K562 (cell line): ENCODE results near the gene PRF1. TPM values are rescaled to one million over a fixed set of nuclear protein-coding genes. Genes with fewer than 3 reads are reported as not detected.

Experiments used
- ATAC-seq: fragments of 200-7000 bp; cut with Tn5 transposase; 3 replicates; pipeline ENCODE4 v1.9.1; 2020; ENCODE audit warnings: moderate library complexity
- BruUV-seq: library from RNA; stranded (reverse); fragments of 400-500 nt; replicated peaks from 2 replicates; lab custom pipeline; 2021; lab: Mats Ljungman, UMichigan
- CTCF ChIA-PET: fragments of 300-600 bp; formaldehyde crosslinking; extraction: SDS; loops from one replicate; lab custom pipeline; 2021; ENCODE audit warnings: low intra/inter-chr PET ratio; lab: Yijun Ruan, JAX
- POLR2A ChIA-PET: fragments of 300-600, 350-650 bp; sonication (Branson Sonifier 250); formaldehyde crosslinking; extraction: SDS; loops from one replicate; lab custom pipeline; 2021; ENCODE audit warnings: antibody characterized with exemption, inconsistent platforms; lab: Yijun Ruan, JAX
- DNase-seq, 4 experiments: peaks; one replicate each; pipeline versions ENCODE4 v3.0.0 to v3.0.0-alpha.2; 2011 to 2018; ENCODE audit warnings: low spot score in 3 of 4, mixed read lengths in 3 of 4; ENCODE audit errors: extremely low read depth in 1 of 4
- FAIRE-seq: peaks from 2 replicates; lab custom pipeline; 2011; peaks lifted over from hg19 to GRCh38; lab: Jason Lieb, UNC
- H2AFZ ChIP-seq: 2 replicates; pipeline ENCODE4 v1.6.0; 2011; ENCODE audit warnings: low read depth, low read length, control low read depth, inconsistent platforms
- H3K27ac ChIP-seq: fragments of 200-600 bp; 3 replicates; pipeline ENCODE4 v1.8.0; 2011; ENCODE audit warnings: low read depth, mild to moderate bottlenecking, control low read depth, inconsistent platforms, low read length, moderate library complexity, mixed read lengths; ENCODE audit errors: extremely low read depth
- H3K27me3 ChIP-seq, 2 experiments: fragments of 300-600 bp in 1 of 2; 2 replicates in 1 of 2; 3 replicates in 1 of 2; pipeline versions ENCODE4 v1.6.0 to v1.8.0; 2011; ENCODE audit warnings: inconsistent platforms in 2 of 2, low read length in 2 of 2, mild to moderate bottlenecking in 1 of 2, mixed read lengths in 1 of 2, moderate library complexity in 1 of 2; ENCODE audit not compliant: control insufficient read depth in 2 of 2, insufficient read depth in 2 of 2
- H3K36me3 ChIP-seq: fragments of 300-600 bp; 3 replicates; pipeline ENCODE4 v1.8.0; 2011; ENCODE audit warnings: mild to moderate bottlenecking, low read length, inconsistent platforms; ENCODE audit not compliant: control insufficient read depth, insufficient read depth
- H3K4me1 ChIP-seq, 2 experiments: fragments of 200-600 bp in 1 of 2; replicated peaks in 1 of 2; 2 replicates in 1 of 2; 3 replicates in 1 of 2; pipeline versions ENCODE4 v1.5.1 to v1.8.0; 2011; ENCODE audit warnings: inconsistent platforms in 2 of 2, low read length in 2 of 2, mild to moderate bottlenecking in 1 of 2, mixed read lengths in 1 of 2, moderate library complexity in 1 of 2; ENCODE audit not compliant: control insufficient read depth in 2 of 2, insufficient read depth in 2 of 2
- H3K4me2 ChIP-seq: 2 replicates; pipeline ENCODE4 v1.6.1; 2011; ENCODE audit warnings: low read length, control low read depth, inconsistent platforms, mixed read lengths; ENCODE audit not compliant: insufficient read depth
- H3K4me3 ChIP-seq: fragments of 200-600 bp; sonication (generic), shearing (Covaris generic); 2 replicates; pipeline ENCODE4 v1.5.1; 2016; ENCODE audit warnings: control low read depth, inconsistent platforms
- H3K79me2 ChIP-seq: fragments of 200-600 bp; 3 replicates; pipeline ENCODE4 v1.8.0; 2011; ENCODE audit warnings: low read length, inconsistent platforms; ENCODE audit not compliant: control insufficient read depth, insufficient read depth
- H3K9ac ChIP-seq, 2 experiments: 2 replicates each; pipeline versions ENCODE4 v1.6.0 to v1.6.1; 2011; ENCODE audit warnings: low read depth in 2 of 2, low read length in 2 of 2, control low read depth in 1 of 2, inconsistent platforms in 1 of 2, mild to moderate bottlenecking in 1 of 2, mixed read lengths in 1 of 2; ENCODE audit not compliant: insufficient read depth in 1 of 2
- H3K9me1 ChIP-seq: one replicate; pipeline ENCODE4 v1.6.0; 2011; ENCODE audit warnings: inconsistent platforms, mild to moderate bottlenecking, low read length, moderate library complexity; ENCODE audit not compliant: control insufficient read depth, insufficient read depth
- H3K9me3 ChIP-seq: replicated peaks from 2 replicates; pipeline ENCODE4 v1.5.1; 2011; ENCODE audit warnings: low read depth, low read length, inconsistent platforms; ENCODE audit not compliant: control insufficient read depth, insufficient read depth
- H4K20me1 ChIP-seq: replicated peaks from 2 replicates; pipeline ENCODE4 v1.6.1; 2011; ENCODE audit warnings: low read length, inconsistent platforms, mixed read lengths; ENCODE audit not compliant: control insufficient read depth, insufficient read depth
- HDAC6 ChIP-seq: IDR thresholded peaks from 2 replicates; pipeline ENCODE4 v1.6.1; 2012; ENCODE audit warnings: low read depth, mild to moderate bottlenecking, control low read depth, inconsistent platforms, low read length, moderate library complexity
- HEY1 ChIP-seq: fragments of 250-450 bp; sonication (Bioruptor Pico); IDR thresholded peaks from 2 replicates; pipeline ENCODE4 v1.5.0; 2020; ENCODE audit warnings: mild to moderate bottlenecking, moderate library complexity, borderline replicate concordance
- MAFF ChIP-seq: IDR thresholded peaks from 2 replicates; pipeline ENCODE4 v1.6.1; 2012; ENCODE audit warnings: low read length, improper control_type of control experiment
- NRF1 ChIP-seq, 2 experiments: fragments of 450-650 bp; IDR thresholded peaks in 1 of 2; conservative IDR thresholded peaks in 1 of 2; 2 replicates each; pipeline ENCODE4 v1.6.1; 2014; ENCODE audit warnings: mild to moderate bottlenecking in 2 of 2
- RCOR1 ChIP-seq, 2 experiments: IDR thresholded peaks; 2 replicates each; pipeline ENCODE4 v1.6.1; 2012; ENCODE audit warnings: low read depth in 2 of 2, low read length in 2 of 2, borderline replicate concordance in 1 of 2, improper control_type of control experiment in 1 of 2
- TEAD1 ChIP-seq, 2 experiments: fragments of 450-650 bp in 1 of 2; sonication (generic) in 1 of 2; formaldehyde crosslinking; IDR thresholded peaks; 2 replicates each; pipeline versions ENCODE4 v1.4.0 to v1.8.0; 2020 to 2022; ENCODE audit warnings: mild to moderate bottlenecking in 2 of 2, missing genetic modification reagents in 1 of 2
- THRAP3 ChIP-seq: fragments of 450-650 bp; IDR thresholded peaks from 2 replicates; pipeline ENCODE4 v1.6.1; 2016; ENCODE audit warnings: mild to moderate bottlenecking, inconsistent platforms, borderline replicate concordance
- ZFP1 ChIP-seq: fragments of 450-650 bp; formaldehyde crosslinking; IDR thresholded peaks from 2 replicates; pipeline ENCODE4 v1.4.0; 2020; ENCODE audit warnings: mild to moderate bottlenecking, mixed read lengths
- ZNF197 ChIP-seq: fragments of 200-800 bp; sonication (Bioruptor generic); IDR thresholded peaks from 2 replicates; pipeline ENCODE4 v1.6.1; 2016; ENCODE audit warnings: low read depth, missing genetic modification characterization, missing compliant biosample characterization
- ZNF224 ChIP-seq: sonication (generic); formaldehyde crosslinking; IDR thresholded peaks from 2 replicates; pipeline ENCODE4 v1.8.0; 2022; ENCODE audit warnings: mild to moderate bottlenecking, missing genetic modification reagents
- ZNF445 ChIP-seq: fragments of 250-450 bp; sonication (Bioruptor Pico); IDR thresholded peaks from 2 replicates; pipeline ENCODE4 v1.4.0; 2020; ENCODE audit warnings: low read depth, mild to moderate bottlenecking, moderate library complexity
- ZNF561 ChIP-seq: fragments of 450-650 bp; formaldehyde crosslinking; conservative IDR thresholded peaks from 2 replicates; pipeline ENCODE4 v1.4.0; 2020; ENCODE audit warnings: mild to moderate bottlenecking, moderate library complexity
- WGBS: fragments of 100-300 bp; shearing (Covaris generic); methylation state at CpG from one replicate; pipeline ENCODE4 v1.1.6; 2016; ENCODE audit warnings: low coverage, mixed read lengths; ENCODE audit not compliant: insufficient coverage; ENCODE audit errors: missing lambda C conversion rate; 5-methylcytosine and 5-hydroxymethylcytosine counted together
- in situ Hi-C: fragments of 300-500 bp; cut with MboI; formaldehyde crosslinking; loops from 4 replicates; pipeline ENCODE4 v1.15.0; 2018; ENCODE audit warnings: inconsistent platforms, mixed read lengths
- intact Hi-C: fragments of 100-400 bp; cut with micrococcal nuclease; formaldehyde crosslinking; loops from 2 replicates; pipeline ENCODE4 v1.14.2; 2022
- polyA plus RNA-seq, 8 experiments: library from polyadenylated mRNA; depleted of rRNA in 4 of 8; stranded (reverse) in 5 of 8; unstranded in 3 of 8; fragments of >200 nt; fragmentation: Nextera tagmentation in 2 of 8; fragmentation: Illumina TruSeq in 1 of 8; extraction: Ambion mirVana in 2 of 8; extraction: Trizol in 1 of 8; gene quantifications; 2 replicates each; pipeline versions ENCODE4 v1.2.1 to v1.2.3, GENCODE V29; 2011 to 2014; ENCODE audit warnings: inconsistent platforms in 1 of 8, missing spikeins in 1 of 8
- total RNA-seq, 7 experiments: library from RNA; depleted of rRNA in 6 of 7; stranded (reverse); fragments of >200 nt in 6 of 7; fragmentation: Illumina TruSeq in 2 of 7; extraction: Trizol in 2 of 7; gene quantifications; 2 replicates each; pipeline versions ENCODE4 v1.2.1 to v1.2.3, GENCODE V29; 2011 to 2021; ENCODE audit warnings: low replicate concordance in 1 of 7
- TF ChIP-seq, protein P1 (sequence below): fragments of 450-650 bp; IDR thresholded peaks from 2 replicates; pipeline ENCODE4 v1.6.1; 2018; ENCODE audit not compliant: partially characterized antibody
- TF ChIP-seq, protein P2 (sequence below): fragments of 250-450 bp; sonication (Bioruptor Pico); IDR thresholded peaks from 2 replicates; pipeline ENCODE4 v1.4.0; 2020; ENCODE audit warnings: borderline replicate concordance

PRF1 gene
- total and polyA plus RNA-seq, 9 of the 15 experiments (the other 6 are each of a cell fraction or from before 2014, with no cell fraction given): 3.8 to 8.6 (median 6.3) TPM

DNA sequence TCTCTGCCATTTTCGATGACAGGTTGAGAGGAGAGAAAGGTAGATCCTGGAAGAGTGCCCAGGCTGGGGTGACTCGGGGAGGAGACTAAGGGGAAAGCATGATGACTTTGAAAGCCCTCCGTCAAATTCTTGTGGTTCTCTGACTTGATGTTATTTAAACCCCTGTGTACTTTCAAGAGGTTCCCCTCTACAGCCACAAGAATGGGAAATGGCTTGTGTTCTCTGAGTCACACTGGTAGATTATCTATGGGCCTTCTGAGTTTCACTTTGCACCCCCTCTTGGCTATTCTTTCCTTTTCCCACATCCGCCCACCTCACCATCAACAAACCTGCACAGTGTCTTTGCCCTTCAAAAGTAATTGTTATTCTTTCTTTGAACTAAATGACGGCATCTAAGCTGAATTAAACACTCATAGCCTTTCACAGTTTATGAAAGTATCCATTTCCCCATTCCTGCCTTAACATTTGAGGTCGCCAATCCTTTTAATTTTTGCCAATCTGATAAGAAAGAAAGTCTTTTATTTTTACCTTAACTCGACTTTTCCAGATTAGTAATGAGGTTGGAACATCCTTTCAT, 24.1 kb downstream of the PRF1 start (continued):
- TF ChIP-seq, protein P1, sequence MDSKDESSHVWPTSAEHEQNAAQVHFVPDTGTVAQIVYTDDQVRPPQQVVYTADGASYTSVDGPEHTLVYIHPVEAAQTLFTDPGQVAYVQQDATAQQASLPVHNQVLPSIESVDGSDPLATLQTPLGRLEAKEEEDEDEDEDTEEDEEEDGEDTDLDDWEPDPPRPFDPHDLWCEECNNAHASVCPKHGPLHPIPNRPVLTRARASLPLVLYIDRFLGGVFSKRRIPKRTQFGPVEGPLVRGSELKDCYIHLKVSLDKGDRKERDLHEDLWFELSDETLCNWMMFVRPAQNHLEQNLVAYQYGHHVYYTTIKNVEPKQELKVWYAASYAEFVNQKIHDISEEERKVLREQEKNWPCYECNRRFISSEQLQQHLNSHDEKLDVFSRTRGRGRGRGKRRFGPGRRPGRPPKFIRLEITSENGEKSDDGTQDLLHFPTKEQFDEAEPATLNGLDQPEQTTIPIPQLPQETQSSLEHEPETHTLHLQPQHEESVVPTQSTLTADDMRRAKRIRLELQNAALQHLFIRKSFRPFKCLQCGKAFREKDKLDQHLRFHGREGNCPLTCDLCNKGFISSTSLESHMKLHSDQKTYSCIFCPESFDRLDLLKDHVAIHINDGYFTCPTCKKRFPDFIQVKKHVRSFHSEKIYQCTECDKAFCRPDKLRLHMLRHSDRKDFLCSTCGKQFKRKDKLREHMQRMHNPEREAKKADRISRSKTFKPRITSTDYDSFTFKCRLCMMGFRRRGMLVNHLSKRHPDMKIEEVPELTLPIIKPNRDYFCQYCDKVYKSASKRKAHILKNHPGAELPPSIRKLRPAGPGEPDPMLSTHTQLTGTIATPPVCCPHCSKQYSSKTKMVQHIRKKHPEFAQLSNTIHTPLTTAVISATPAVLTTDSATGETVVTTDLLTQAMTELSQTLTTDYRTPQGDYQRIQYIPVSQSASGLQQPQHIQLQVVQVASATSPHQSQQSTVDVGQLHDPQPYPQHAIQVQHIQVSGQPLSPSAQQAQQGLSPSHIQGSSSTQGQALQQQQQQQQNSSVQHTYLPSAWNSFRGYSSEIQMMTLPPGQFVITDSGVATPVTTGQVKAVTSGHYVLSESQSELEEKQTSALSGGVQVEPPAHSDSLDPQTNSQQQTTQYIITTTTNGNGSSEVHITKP: peak; percentile 78

DNA sequence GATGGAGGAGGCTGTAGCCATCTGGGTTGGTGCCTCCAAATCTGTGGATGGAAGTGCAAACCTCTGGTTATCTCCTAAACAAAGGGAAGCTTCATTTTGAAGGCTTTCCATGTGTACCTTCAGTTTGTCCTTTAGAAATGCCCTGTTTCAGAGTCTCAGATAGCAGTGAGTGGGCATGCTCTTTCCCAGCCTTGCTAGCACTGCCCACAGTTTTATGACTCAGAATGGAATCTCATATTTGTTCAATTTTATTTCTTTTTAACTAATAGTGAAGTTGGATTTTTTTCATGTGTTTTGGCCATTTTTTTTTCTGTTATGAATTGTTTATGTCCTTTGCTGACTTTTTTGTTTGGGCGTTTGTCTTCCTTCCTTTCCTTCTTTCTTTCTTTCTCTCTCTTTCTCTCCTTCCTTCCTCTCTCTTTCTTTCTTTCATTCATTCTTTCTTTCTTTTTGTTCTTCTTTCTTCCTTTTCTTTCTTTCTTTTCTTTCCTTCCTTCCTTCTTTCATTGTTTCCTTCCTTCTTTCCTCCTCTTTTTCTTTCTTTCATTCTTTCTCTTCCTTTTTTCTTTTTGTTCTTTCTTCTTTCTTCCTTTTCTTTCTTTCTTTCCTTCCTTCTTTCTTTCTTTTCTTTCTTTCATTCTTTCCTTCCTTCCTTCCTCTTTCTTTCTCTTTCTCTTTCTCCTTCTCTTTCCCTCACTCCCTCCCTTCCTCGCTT, 25.6 kb downstream of the PRF1 start:
- no TSS peak for BruUV-seq
- H3K4me1 ChIP-seq: peaks cover 37 to 57% of the 10 kb centered on the region in 2 experiments
- peak overlapping the region; percentile 70 for H3K27ac ChIP-seq
- in situ Hi-C loops: no loop called here
- H3K27me3 ChIP-seq: no peaks in the 10 kb centered on the region
- no peaks in the 10 kb centered on the region for H3K36me3 ChIP-seq
- H2AFZ ChIP-seq: peak overlapping the region; percentile 81
- CTCF ChIA-PET: no interaction called here
- FAIRE-seq (no peak), DNase-seq (no peak), ATAC-seq (peak; percentile 11)
- WGBS: 32% methylated on average over 2 of the region's 2 CpGs
- no peaks in the 10 kb centered on the region for H3K79me2 ChIP-seq
- POLR2A ChIA-PET: interaction anchor here (0.6 to 2.0 kb wide), 9 partner anchors 9 to 193 kb away, joined by 3 to 19 read pairs (median 4); no protein-coding TSS in a partner anchor
- no peaks in the 10 kb centered on the region for H3K9me3 ChIP-seq
- H4K20me1 ChIP-seq: no peaks in the 10 kb centered on the region
- peaks cover 4% of the 10 kb centered on the region for H3K9me1 ChIP-seq
- intact Hi-C loops: loop anchor here (5.0 kb wide), 1 partner anchor 40 kb away; no protein-coding TSS in a partner anchor
- no peak overlapping the region for H3K4me3 ChIP-seq
- H3K4me2 ChIP-seq: peak overlapping the region; percentile 64
- peak overlapping the region in 1 of 2 experiments; percentile 61; a peak in 1 of 4 replicates for H3K9ac ChIP-seq
- TF ChIP-seq NRF1 (conservative IDR thresholded peaks at IDR 0.05 in 1 of 2, IDR thresholded peaks at IDR 0.05 in 1 of 2): no peak
- TF ChIP-seq HEY1 (CRISPR knock-in tag): no peak
- TF ChIP-seq TEAD1 (CRISPR knock-in tag; IDR thresholded peaks at IDR 0.05): no peak
- peak; percentile 15; the same call in 1 of the 2 replicates for TF ChIP-seq ZNF197 (CRISPR knock-in tag)
- TF ChIP-seq HDAC6: no peak
- no peak for TF ChIP-seq ZNF561 (CRISPR knock-in tag)
- TF ChIP-seq, protein P2, sequence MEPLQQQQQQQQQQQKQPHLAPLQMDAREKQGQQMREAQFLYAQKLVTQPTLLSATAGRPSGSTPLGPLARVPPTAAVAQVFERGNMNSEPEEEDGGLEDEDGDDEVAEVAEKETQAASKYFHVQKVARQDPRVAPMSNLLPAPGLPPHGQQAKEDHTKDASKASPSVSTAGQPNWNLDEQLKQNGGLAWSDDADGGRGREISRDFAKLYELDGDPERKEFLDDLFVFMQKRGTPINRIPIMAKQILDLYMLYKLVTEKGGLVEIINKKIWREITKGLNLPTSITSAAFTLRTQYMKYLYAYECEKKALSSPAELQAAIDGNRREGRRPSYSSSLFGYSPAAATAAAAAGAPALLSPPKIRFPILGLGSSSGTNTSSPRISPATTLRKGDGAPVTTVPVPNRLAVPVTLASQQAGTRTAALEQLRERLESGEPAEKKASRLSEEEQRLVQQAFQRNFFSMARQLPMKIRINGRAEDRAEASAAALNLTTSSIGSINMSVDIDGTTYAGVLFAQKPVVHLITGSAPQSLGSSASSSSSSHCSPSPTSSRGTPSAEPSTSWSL: no peak
- TF ChIP-seq ZNF224 (CRISPR knock-in tag): no peak
- TF ChIP-seq MAFF: no peak
- TF ChIP-seq ZNF445 (CRISPR knock-in tag): no peak
- peak; percentile 53; the same call in 1 of the 2 replicates for TF ChIP-seq THRAP3
- no peak for TF ChIP-seq ZFP1 (CRISPR knock-in tag)
- TF ChIP-seq RCOR1 (IDR thresholded peaks at IDR 0.05; ENCODE audit: borderline replicate concordance in 1 of 2, low read depth in 2 of 2, low read length in 2 of 2): peak in 1 of 2 experiments; percentile 38; a peak in 1 of 4 replicates
